Measurements from ENCODE around the gene OR6X1. TPM values are rescaled to one million over a fixed set of nuclear protein-coding genes. Genes with fewer than 3 reads are reported as not detected.

The OR6X1 gene
- total and polyA plus RNA-seq, 9 of the 15 experiments (the other 6 are each of a cell fraction or from before 2014, with no cell fraction given) = not detected

- Histone ChIP-seq H4K20me1 (replicated peaks; ENCODE audit: control insufficient read depth, insufficient read depth, low read length) (no peaks in the 10 kb centered on the region), H3K9ac (ENCODE audit: insufficient read depth in 1 of 2, low read depth in 2 of 2, low read length in 2 of 2) (no peak overlapping the region), H2AFZ (ENCODE audit: low read depth, low read length) (no peak overlapping the region), H3K4me1 (replicated peaks in 1 of 2; ENCODE audit: control insufficient read depth in 2 of 2, insufficient read depth in 2 of 2, low read length in 2 of 2) (no peaks in the 10 kb centered on the region), H3K36me3 (ENCODE audit: control insufficient read depth, insufficient read depth, low read length) (no peaks in the 10 kb centered on the region), H3K27ac (ENCODE audit: extremely low read depth, low read depth, low read length) (no peak overlapping the region), H3K9me3 (replicated peaks; ENCODE audit: control insufficient read depth, insufficient read depth, low read depth, low read length) (no peaks in the 10 kb centered on the region), H3K79me2 (ENCODE audit: control insufficient read depth, insufficient read depth, low read length) (no peaks in the 10 kb centered on the region), H3K27me3 (ENCODE audit: control insufficient read depth in 2 of 2, insufficient read depth in 2 of 2, low read length in 2 of 2) (no peaks in the 10 kb centered on the region), H3K9me1 (ENCODE audit: control insufficient read depth, insufficient read depth, low read length) (no peaks in the 10 kb centered on the region), H3K4me2 (ENCODE audit: insufficient read depth, low read length) (no peak overlapping the region), H3K4me3 (no peak overlapping the region)
- in situ Hi-C loops (cut with MboI) (no loop called here), intact Hi-C loops (cut with micrococcal nuclease) (no loop called here)
- POLR2A ChIA-PET = no interaction called here
- WGBS (ENCODE audit: insufficient coverage, low coverage, missing lambda C conversion rate) = 0% methylated on average over 3 of the region's 3 CpGs
- no peak for TF ChIP-seq SREBF1 (IDR thresholded peaks at IDR 0.05; ENCODE audit: borderline replicate concordance, low read depth, low read length)
- TF ChIP-seq HOMEZ (CRISPR knock-in tag; IDR thresholded peaks at IDR 0.05) = no peak
- no peak for TF ChIP-seq MED1 (CRISPR knock-in tag; IDR thresholded peaks at IDR 0.05; ENCODE audit: borderline replicate concordance)
- no peak for TF ChIP-seq GABPB2 (CRISPR knock-in tag; conservative IDR thresholded peaks at IDR 0.05)
- TF ChIP-seq NR2F6 (CRISPR knock-in tag; IDR thresholded peaks at IDR 0.05) = no peak
- TF ChIP-seq CSDE1 (IDR thresholded peaks at IDR 0.05) = no peak
- TF ChIP-seq ZNF146 (CRISPR knock-in tag; IDR thresholded peaks at IDR 0.05; ENCODE audit: unreplicated experiment) = no peak
- FAIRE-seq (no peak), DNase-seq (ENCODE audit: extremely low read depth in 1 of 4, low spot score in 3 of 4) (no peak), ATAC-seq (no peak)
- no TSS peak for BruUV-seq (replicated peaks)
- CTCF ChIA-PET (ENCODE audit: low intra/inter-chr PET ratio) = no interaction called here
Measured at GRCh38 chr11:123771664-123772063, 17.3 kb upstream of the OR6X1 start.

Data from K562 (cell line).